ENCODE results near the gene LAMTOR1.

Gene LAMTOR1

DNA sequence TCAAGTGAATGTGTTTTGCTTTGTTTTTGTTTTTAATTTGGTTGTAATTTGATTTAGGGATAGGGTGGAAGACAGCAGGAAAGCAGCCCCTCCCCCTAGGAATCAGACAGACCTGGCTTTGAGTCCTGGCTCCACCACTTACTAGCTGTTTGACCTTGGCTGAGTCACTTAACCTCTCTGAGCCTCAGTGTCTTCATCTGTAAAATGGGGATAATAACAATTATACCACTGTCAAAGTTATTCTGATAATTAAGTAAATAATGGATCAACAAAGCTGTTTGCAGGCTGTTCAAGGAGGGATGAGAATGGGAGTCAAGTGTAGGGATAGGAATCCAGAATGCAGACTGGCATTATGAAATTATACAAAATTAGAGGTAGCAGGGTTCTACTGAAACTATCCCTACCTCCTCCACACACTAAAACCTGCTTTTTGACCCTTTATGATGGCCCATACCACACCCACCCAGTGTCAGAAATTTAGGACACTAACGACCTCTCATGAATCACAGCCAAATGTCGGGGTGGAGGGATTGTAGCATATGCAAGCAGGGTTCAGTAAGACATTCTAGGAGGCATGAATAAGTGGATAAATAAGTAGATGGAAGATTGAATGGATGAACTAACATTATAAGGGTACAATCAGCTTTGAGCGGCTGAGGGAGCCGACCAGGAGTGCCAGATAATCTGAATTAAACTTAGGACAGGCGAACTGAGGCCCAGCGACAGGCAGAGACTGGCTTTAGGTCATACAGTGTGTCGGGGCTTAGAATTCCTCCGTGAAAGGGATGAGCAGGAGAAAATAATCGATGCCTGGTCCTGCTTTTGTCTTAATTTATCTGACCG lies 8.4 kb upstream of the LAMTOR1 start:
- DNase-seq, result no peak
- CTCF ChIA-PET, result interaction anchor here (1.0 to 1.2 kb wide), 3 partner anchors 32 to 86 kb away, joined by 3 read pairs; no protein-coding TSS in a partner anchor
- no peaks in the 10 kb centered on the region for H3K27me3 Mint-ChIP-seq
- H3K9me3 Mint-ChIP-seq, result no peaks in the 10 kb centered on the region
- H3K27ac Mint-ChIP-seq, result peak overlapping the region; percentile 99
- H3K4me3 Mint-ChIP-seq, result peak overlapping the region; percentile 90
- H3K36me3 Mint-ChIP-seq, result peaks cover 23% of the 10 kb centered on the region
- H3K4me1 Mint-ChIP-seq, result peaks cover 24% of the 10 kb centered on the region

DNA sequence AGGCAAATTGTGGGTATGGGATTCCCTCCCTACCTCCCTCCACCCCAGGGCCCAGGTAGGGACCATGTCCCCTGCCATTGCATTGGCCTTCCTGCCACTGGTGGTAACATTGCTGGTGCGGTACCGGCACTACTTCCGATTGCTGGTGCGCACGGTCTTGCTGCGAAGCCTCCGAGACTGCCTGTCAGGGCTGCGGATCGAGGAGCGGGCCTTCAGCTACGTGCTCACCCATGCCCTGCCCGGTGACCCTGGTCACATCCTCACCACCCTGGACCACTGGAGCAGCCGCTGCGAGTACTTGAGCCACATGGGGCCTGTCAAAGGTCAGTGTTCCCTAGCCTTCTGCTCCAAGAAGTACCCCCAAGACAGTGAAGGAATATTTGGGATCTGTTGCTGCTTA lies 2.8 kb upstream of the LAMTOR1 start, which contains the start of gene TOMT:
Gene TOMT, plus strand, starts transcription at position 37 of the 400 bp plus-strand sequence. Its CDS starts 28 bp downstream, at position 65.
- no peaks in the 10 kb centered on the region for H3K9me3 Mint-ChIP-seq
- peaks cover 31% of the 10 kb centered on the region for H3K4me1 Mint-ChIP-seq
- H3K36me3 Mint-ChIP-seq, result peaks cover 40% of the 10 kb centered on the region
- H3K4me3 Mint-ChIP-seq, result no peak within 1 kb of the TSS
- H3K27me3 Mint-ChIP-seq, result no peaks in the 10 kb centered on the region
- DNase-seq, result no peak
- H3K27ac Mint-ChIP-seq, result peak within 1 kb of the TSS; percentile 43
- CTCF ChIA-PET, result interaction anchor here (0.7 kb wide), 1 partner anchor 39 kb away, joined by 3 read pairs; no protein-coding TSS in a partner anchor

DNA sequence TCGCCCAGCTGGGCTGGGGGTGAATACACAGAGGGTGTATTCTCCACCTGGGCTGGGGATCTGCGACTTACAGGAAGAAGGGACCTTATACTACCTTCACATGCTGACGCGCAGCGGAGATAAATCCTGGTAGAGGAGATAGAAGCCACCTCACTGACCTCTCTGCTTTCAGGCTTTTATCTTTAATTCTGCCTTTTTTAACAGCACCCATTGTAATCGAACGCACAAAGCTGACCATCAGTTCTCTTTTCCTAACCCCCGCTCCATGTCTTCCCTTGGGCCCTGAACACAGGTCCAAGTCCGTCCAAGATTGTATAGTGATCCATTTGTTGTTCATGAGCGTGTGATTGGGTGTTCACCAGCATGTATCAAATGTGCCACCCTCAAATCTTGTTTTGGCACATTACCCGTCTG lies 664 bp upstream of the LAMTOR1 start:
- CTCF ChIA-PET, result interaction anchor here (0.8 kb wide), 1 partner anchor 40 kb away, joined by 3 read pairs; no protein-coding TSS in a partner anchor
- Mint-ChIP-seq H3K27me3 (no peaks in the 10 kb centered on the region), H3K27ac (peak overlapping the region; percentile 88), H3K4me1 (peaks cover 41% of the 10 kb centered on the region), H3K4me3 (peak overlapping the region; percentile 86), H3K9me3 (no peaks in the 10 kb centered on the region), H3K36me3 (peaks cover 43% of the 10 kb centered on the region)
- no peak for DNase-seq

DNA sequence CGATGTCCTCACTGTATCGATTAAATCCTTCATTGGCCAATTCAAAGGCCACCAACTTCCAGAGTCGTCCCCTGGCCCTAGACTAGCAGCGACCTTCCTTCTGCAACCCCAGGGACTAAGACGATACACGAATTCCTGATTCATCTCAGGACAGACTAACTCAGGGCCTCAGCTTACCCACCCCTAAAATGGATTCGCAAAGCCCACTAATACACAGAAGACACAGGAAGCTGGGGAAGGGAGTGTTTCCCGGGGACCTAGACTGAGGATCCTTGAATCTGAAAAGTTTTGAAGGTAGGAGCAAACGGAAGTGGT lies 509 bp downstream of the LAMTOR1 start:
- H3K9me3 Mint-ChIP-seq, result no peaks in the 10 kb centered on the region
- peaks cover 41% of the 10 kb centered on the region for H3K4me1 Mint-ChIP-seq
- no peaks in the 10 kb centered on the region for H3K27me3 Mint-ChIP-seq
- peak overlapping the region; percentile 88 for H3K27ac Mint-ChIP-seq
- peak overlapping the region; percentile 86 for H3K4me3 Mint-ChIP-seq
- H3K36me3 Mint-ChIP-seq, result peaks cover 48% of the 10 kb centered on the region
- CTCF ChIA-PET, result interaction anchor here (0.9 to 4.2 kb wide), 4 partner anchors 12 to 328 kb away, joined by 4 to 29 read pairs (median 6); no protein-coding TSS in a partner anchor
- DNase-seq, result no peak

DNA sequence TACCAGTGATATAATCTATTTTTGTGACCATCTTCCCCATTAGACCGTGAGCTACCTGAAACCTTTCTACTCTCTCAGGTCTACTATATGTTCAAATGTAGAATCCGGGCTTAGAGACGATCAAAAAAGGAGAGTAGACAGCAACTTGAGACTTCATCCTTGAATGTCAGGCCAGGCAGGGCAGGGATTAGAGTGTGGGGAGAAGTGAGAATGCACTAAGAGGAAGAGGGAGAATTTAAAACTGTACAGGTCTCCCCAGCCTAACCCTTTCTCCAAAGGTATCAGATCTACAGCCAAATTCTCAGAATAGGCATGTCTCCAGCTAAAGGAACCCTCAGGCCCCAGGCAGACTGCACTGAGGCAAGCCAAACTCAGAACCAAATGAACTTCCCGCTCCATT lies 935 bp downstream of the LAMTOR1 start:
- no peaks in the 10 kb centered on the region for H3K9me3 Mint-ChIP-seq
- H3K27ac Mint-ChIP-seq, result peak overlapping the region; percentile 88
- DNase-seq, result no peak
- H3K4me1 Mint-ChIP-seq, result peaks cover 41% of the 10 kb centered on the region
- H3K36me3 Mint-ChIP-seq, result peaks cover 46% of the 10 kb centered on the region
- no peaks in the 10 kb centered on the region for H3K27me3 Mint-ChIP-seq
- peak overlapping the region; percentile 86 for H3K4me3 Mint-ChIP-seq
- CTCF ChIA-PET, result interaction anchor here (0.9 to 4.2 kb wide), 4 partner anchors 11 to 329 kb away, joined by 4 to 29 read pairs (median 6); no protein-coding TSS in a partner anchor

DNA sequence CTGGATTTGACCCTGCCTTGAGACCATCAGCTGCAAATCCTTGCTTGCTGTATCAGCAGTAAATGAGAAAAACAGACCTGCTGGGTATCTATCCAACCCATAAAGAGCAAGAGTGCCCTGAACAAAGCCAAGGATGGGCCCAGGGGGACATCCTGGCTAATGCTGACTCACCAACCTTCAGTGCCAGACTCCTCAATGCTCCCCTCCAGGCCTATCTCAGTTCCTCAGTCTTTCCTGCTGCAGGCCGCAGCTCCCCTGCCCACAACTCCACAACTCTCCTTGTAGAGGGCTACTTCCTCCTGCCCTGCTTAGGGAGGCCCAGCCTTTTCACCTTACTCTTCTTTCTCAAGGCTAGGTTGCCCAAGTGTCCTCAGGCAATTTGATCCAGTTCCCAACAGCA lies 2.6 kb downstream of the LAMTOR1 start:
- CTCF ChIA-PET, result interaction anchor here (0.7 to 4.2 kb wide), 6 partner anchors 10 to 331 kb away, joined by 3 to 29 read pairs (median 4); no protein-coding TSS in a partner anchor
- Mint-ChIP-seq H3K4me3 (peak overlapping the region; percentile 30), H3K36me3 (peaks cover 49% of the 10 kb centered on the region), H3K27ac (peak overlapping the region; percentile 56), H3K9me3 (no peaks in the 10 kb centered on the region), H3K4me1 (peaks cover 41% of the 10 kb centered on the region), H3K27me3 (no peaks in the 10 kb centered on the region)
- DNase-seq, result no peak

DNA sequence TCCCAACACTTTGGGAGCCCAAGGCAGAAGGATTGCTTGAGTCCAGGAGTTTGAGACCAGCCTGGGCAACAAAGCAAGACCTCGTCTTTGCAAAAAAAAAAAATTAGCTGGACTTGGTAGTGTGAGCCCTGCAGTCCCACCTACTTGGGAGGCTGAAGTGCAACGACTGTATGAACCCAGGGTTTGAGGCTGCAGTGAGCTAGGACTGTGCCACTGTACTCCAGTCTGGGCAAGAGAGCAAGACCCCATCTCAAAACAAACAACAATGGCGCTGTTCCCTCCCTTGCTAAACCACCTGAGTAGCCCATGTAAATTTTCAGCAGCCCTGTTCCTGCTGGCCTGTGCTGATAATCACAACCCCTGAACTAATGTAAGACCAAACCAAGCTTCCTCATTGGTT lies 3.1 kb downstream of the LAMTOR1 start:
- Mint-ChIP-seq H3K9me3 (no peaks in the 10 kb centered on the region), H3K27ac (no peak overlapping the region), H3K27me3 (no peaks in the 10 kb centered on the region), H3K36me3 (peaks cover 53% of the 10 kb centered on the region), H3K4me1 (peaks cover 41% of the 10 kb centered on the region), H3K4me3 (no peak overlapping the region)
- CTCF ChIA-PET, result interaction anchor here (0.7 to 4.2 kb wide), 4 partner anchors 9 to 75 kb away, joined by 4 to 29 read pairs (median 4); no protein-coding TSS in a partner anchor
- no peak for DNase-seq

DNA sequence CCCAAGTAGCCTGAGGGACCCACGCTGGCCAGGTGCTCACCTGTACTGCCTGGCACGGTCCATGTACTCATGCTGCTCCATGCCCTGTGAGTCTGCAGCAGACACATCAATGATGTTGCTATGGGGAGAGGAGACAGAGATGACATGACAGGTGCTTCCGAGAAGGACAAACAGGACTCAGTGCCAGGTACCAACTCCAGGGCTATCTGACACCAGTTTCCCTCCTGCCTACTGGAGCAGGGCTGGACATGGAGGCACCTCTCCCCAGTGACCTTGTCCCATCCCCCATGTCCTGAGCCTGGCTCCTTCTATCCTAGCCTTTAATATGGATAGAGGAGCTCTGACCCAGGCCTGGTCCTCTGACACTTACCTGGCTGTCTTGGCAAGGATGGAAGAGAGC lies 4.4 kb downstream of the LAMTOR1 start:
- Mint-ChIP-seq H3K36me3 (peaks cover 53% of the 10 kb centered on the region), H3K27me3 (no peaks in the 10 kb centered on the region), H3K4me3 (no peak overlapping the region), H3K4me1 (peaks cover 34% of the 10 kb centered on the region), H3K27ac (no peak overlapping the region), H3K9me3 (no peaks in the 10 kb centered on the region)
- no peak for DNase-seq
- CTCF ChIA-PET, result interaction anchor here (0.8 kb wide), 1 partner anchor 77 kb away, joined by 5 read pairs; no protein-coding TSS in a partner anchor

DNA sequence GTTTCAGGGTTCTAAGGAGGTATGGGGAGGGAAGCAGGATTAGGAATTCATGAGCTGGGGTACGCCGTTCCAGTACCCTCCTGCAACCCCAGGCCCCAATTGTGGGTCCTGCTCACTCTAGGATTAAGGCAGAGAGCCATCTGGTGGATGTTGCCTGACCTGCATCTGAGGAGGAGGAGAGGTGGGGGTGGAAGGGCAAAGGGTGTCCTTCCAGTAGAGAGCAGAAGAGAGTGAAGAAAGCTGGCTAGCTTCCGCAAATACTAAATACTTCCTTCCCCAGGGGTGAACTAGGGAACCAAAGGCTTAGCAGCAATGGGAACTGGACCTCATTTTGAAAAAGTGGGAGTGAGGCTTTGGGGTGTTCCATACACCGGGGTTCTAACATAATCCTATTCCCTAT lies 11.8 kb downstream of the LAMTOR1 start:
- H3K4me3 Mint-ChIP-seq, result no peak overlapping the region
- H3K9me3 Mint-ChIP-seq, result no peaks in the 10 kb centered on the region
- H3K4me1 Mint-ChIP-seq, result peaks cover 7% of the 10 kb centered on the region
- H3K27me3 Mint-ChIP-seq, result no peaks in the 10 kb centered on the region
- peak overlapping the region; percentile 38 for H3K27ac Mint-ChIP-seq
- CTCF ChIA-PET, result interaction anchor here (0.7 to 6.8 kb wide), 26 partner anchors 9 to 339 kb away, joined by 3 to 156 read pairs (median 6); partner anchors contain the start of genes IL18BP, LAMTOR1 and LRRC51
- H3K36me3 Mint-ChIP-seq, result peaks cover 34% of the 10 kb centered on the region
- peak; percentile 82 for DNase-seq

DNA sequence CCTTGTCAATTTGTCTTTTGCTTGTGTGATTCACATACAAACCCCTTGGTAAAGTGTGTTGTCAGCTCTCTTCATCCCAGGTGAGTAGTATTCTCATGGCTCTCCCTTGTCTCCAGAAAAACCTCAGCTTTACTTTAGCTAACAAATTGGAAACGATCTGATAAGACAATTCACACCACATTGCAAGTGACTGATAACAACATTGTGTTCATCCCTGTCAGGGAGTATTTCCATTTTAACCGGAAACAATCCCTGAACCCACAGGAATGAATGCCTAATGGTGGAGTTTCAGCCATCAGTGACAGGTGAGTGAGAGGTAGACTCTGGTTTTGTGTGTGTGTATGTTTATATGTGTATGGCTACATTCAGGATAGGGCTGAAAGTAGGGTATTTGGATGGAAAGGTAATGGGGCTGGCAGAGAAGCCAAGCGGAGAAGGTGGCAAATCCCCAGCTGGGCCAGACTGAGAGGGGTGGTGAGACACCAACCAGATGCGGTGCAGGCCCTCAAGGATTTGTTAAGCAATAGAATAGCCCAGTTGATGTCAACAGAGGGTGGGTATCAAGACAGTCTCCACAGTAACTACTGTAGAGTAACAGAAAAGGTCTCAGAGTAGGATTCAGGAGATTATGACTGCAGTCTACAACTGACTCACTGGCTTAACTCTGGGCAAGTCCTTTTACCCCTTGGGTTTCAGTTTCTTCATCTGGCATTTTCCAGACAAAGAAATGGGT lies 14.9 kb downstream of the LAMTOR1 start:
- Mint-ChIP-seq H3K27ac (no peak overlapping the region), H3K9me3 (no peaks in the 10 kb centered on the region), H3K4me3 (no peak overlapping the region), H3K27me3 (no peaks in the 10 kb centered on the region), H3K36me3 (peaks cover 25% of the 10 kb centered on the region), H3K4me1 (peaks cover 13% of the 10 kb centered on the region)
- DNase-seq, result peak; percentile 1
- CTCF ChIA-PET, result interaction anchor here (1.3 to 4.5 kb wide), 2 partner anchors 60 to 63 kb away, joined by 3 to 29 read pairs; no protein-coding TSS in a partner anchor

DNA sequence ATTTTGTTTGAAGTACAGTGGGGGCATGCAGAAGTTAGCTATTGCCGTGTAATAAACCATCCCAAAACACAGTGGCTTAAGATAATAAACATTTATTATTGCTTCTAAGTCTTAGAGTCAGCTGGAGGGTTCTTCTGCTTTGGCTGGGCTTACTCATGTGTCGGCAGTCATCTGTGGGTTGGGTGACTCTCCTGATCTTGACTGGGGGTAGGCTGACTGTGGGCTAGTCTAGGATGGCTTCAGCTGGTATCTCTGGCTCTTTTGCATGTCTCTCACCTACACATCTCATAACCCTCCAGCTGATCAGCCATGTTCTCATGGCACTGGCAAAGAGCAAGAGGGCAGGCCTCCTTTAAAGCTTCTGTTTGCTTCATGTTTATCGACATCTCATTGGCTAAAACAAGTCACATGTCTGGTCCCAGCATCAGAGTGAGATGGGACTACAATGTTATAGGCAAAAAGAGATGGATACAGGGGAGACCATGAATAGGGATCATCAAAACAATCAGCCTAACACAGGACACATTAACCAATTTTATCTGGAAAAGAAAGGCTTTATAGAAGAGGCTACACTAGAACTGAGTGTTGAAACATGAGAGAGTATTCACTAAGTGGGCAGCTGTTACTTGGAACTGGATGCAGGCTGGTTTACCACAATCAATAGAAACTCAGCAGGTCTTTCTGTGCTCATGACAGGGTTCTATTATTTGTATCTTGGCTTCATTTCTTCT lies 17.3 kb downstream of the LAMTOR1 start:
- Mint-ChIP-seq H3K27ac (no peak overlapping the region), H3K36me3 (peaks cover 24% of the 10 kb centered on the region), H3K9me3 (no peaks in the 10 kb centered on the region)

DNA sequence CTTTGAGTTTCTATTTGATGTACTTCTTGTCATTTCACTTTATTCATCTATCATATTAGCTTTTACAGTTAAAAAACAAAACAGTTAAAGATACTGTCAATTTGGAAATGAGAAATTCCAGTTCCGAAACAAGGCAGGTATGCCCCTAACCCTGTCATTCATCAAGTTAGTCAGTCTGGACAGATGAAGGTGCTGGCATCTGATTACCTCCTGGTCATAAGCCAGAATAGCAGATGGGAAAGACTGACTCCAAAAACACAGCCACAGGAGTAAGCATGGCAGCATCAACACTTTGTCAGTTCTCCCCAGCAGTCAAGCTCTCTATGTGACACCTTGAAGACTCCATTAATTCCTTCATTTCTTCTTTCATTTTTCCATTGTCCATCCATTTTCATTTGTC lies 18.1 kb downstream of the LAMTOR1 start:
- Mint-ChIP-seq H3K4me1 (peaks cover 34% of the 10 kb centered on the region), H3K9me3 (no peaks in the 10 kb centered on the region), H3K36me3 (peaks cover 20% of the 10 kb centered on the region), H3K27me3 (no peaks in the 10 kb centered on the region), H3K27ac (no peak overlapping the region), H3K4me3 (no peak overlapping the region)
- DNase-seq, result no peak
- CTCF ChIA-PET, result interaction anchor here (0.6 to 4.5 kb wide), 3 partner anchors 31 to 107 kb away, joined by 5 to 29 read pairs (median 10); no protein-coding TSS in a partner anchor

More for the DNA sequence above, 17.3 kb downstream of the LAMTOR1 start:
- Mint-ChIP-seq H3K4me1 (peaks cover 27% of the 10 kb centered on the region), H3K4me3 (no peak overlapping the region), H3K27me3 (no peaks in the 10 kb centered on the region)
- DNase-seq, result no peak
- CTCF ChIA-PET, result interaction anchor here (0.6 to 4.5 kb wide), 6 partner anchors 9 to 108 kb away, joined by 3 to 29 read pairs (median 4); no protein-coding TSS in a partner anchor

DNA sequence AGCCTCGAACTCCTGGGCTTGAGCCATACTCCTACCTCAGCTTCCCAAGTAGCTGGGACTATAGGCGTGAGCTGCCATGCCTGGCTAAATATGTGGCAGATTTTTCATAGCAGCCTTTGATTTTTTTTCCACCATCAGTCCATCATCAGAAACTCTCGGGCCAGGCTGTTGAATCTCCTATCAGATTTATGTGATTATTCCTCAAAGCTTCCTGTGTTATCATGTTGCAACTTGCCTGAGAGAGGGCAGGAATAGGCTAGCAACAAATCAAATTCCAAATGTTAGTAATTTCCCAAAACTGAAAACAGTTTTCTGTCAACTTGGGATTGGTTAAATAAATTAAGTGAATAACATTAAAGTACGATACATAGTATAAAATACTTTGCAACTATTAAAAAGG lies 19.0 kb downstream of the LAMTOR1 start:
- peaks cover 39% of the 10 kb centered on the region for H3K4me1 Mint-ChIP-seq
- no peak for DNase-seq
- H3K27ac Mint-ChIP-seq, result no peak overlapping the region
- peaks cover 14% of the 10 kb centered on the region for H3K36me3 Mint-ChIP-seq
- H3K9me3 Mint-ChIP-seq, result no peaks in the 10 kb centered on the region
- no peak overlapping the region for H3K4me3 Mint-ChIP-seq
- CTCF ChIA-PET, result interaction anchor here (2.8 kb wide), 1 partner anchor 106 kb away, joined by 10 read pairs; no protein-coding TSS in a partner anchor
- no peaks in the 10 kb centered on the region for H3K27me3 Mint-ChIP-seq

Data from activated naive CD4-positive, alpha-beta T cell treated with anti-CD3 and anti-CD28 coated beads, Interleukin-2, amount 10 ng/mL, durations not matched to agents 7 days and 5 days (primary cell).